GM12874 (cell line): Measurements from ENCODE around the gene PROM1.

Source experiments
- CTCF ChIP-seq: IDR thresholded peaks from 2 replicates; pipeline ENCODE4 v1.5.1; 2011; ENCODE audit warnings: low read depth, mild to moderate bottlenecking, control low read depth, low read length, moderate library complexity; ENCODE audit not compliant: insufficient read depth

Gene PROM1

GRCh38 chr4:15968551-15969300 lies 115.1 kb downstream of the PROM1 start:
- no peak for TF ChIP-seq CTCF

- TF ChIP-seq CTCF, result no peak
These were observed 118.5 kb downstream of the PROM1 start for GRCh38 chr4:15965325-15965724.

GRCh38 chr4:15964159-15964558 lies 119.7 kb downstream of the PROM1 start:
- TF ChIP-seq CTCF, result no peak

DNA sequence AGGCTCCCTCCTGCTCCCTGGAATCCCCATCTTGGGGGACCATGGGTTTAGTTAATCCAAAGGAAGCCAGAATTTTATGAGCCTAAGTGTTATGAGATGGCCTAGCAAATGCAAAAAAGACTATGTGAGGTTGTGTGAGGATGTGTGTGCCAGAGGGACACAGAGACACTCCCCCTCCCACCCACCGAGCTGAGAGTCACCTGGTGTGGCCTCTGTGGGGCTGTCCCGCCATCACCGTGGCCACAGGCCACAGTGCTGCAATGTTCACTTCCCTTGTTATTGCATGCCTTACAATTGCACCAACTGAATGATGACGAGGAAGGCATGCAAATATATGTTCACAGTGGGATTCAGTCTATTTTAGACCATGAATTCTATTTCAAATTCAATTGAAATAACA lies 120.2 kb downstream of the PROM1 start:
- no peak for TF ChIP-seq CTCF

GRCh38 chr4:15963001-15963451 lies 120.8 kb downstream of the PROM1 start, which contains the start of gene FGFBP2:
Gene FGFBP2, minus strand, starts transcription at chr4:15963175. Its CDS starts 46 bp downstream, at chr4:15963129.
- TF ChIP-seq CTCF, result peak; percentile 37; the same call in 1 of the 2 replicates

DNA sequence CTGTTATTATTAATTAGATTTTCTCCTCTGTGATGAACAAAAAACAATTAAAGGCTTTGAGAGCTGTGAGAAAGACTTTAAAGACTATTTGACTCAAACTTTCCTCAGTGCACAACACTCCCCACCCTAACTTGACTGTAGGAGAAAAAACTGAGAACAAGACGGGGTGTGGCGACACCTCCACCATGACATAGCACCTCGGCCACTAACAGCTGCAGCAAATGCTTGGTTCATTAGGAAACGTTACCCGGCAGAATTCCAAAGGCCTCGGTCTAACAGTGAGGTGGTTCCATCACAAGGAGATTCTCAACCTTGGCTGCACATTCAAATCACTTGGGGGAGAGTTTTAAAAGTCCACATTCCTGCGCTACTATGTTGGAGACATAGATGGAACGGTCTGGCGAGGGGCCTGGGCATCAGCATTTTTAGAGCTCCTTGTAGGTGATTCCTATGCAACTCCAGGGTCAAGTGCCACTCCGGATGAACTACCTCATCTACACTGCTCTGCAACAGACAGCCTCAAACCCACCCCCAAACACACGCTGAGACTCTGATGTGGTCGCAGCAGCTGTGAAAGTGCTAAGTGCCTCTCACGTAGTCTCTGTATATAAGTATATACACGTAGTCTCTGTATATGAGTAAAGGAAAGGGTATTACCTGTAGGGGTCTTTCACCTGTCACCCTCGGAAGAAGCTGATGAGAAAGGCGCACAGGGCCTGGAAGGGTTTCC lies 121.9 kb downstream of the PROM1 start:
- TF ChIP-seq CTCF, result no peak

- TF ChIP-seq CTCF, result no peak
These were observed 125.3 kb downstream of the PROM1 start for GRCh38 chr4:15958562-15958961.
